ENCODE measurements around the gene BBS9. TPM values are rescaled to one million over a fixed set of nuclear protein-coding genes. Genes with fewer than 3 reads are reported as not detected.

BBS9 gene
- polyA plus RNA-seq, 4 donors = 2.0 to 8.8 (median 3.0) TPM

DNA sequence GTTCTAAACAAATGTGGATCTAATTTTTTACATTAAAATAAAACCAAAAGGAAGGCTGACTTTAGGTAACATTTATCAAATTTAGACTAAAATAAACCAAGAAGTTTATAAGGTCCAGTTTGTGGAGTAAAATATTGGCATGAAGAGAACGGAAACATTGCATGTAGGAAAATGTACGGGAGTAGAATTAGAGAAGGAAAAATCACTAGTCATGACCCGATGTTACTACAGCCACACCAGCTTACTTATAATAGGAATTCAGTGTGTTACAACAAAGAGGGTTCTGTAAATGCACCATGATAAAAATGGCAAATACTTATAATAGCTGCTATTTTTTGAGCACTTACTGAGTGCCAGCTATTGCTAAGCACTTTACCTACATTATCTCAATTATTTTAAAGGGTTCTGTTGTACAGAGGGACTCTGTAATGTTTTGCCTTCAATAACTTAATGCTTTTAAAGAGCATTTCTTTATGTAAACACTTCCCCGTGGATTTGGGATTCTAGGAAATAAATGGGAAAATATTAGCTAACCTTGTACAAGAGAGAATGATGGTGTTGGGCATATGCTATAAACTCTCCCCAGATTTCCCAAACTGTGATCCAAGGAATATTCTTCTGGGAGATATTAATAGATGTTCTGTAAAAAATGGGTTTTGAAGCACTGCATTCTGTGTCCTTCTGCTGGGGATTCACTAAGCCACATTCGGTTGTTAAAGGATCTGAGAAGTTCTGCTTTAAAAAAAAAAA, 296.7 kb downstream of the BBS9 start:
- 68 to 86% (median 85%) methylated on average over 5 of the region's 5 CpGs for WGBS, 3 donors

DNA sequence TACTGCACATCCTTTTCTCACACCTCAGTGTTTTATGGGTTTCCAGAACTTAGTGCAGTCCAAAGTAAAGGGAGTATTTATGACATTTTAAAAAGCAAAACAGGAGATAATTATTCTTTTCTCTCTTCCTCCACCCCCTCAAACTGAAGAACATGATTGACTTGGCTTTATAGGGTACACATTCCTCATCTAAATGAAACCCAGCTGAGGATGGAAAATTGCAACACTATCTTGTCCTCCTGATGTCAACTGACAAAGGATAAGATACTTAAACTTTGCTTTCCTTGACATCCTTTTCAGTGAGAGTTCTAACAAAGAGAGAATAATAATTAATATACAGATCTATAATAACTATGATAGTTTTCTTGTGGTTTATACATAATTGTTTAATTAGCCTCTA, 299.1 kb downstream of the BBS9 start:
- Histone ChIP-seq H3K27me3 (ENCODE audit: control insufficient read depth in 3 of 3, insufficient read depth in 3 of 3, low read length in 3 of 3) (no peaks in the 10 kb centered on the region), H3K36me3 (ENCODE audit: control insufficient read depth in 3 of 3, insufficient read depth in 2 of 3, low read depth in 1 of 3, low read length in 3 of 3) (no peaks in the 10 kb centered on the region), H3K27ac (ENCODE audit: low read depth in 1 of 3, low read length in 2 of 3) (no peak overlapping the region), H3K4me3 (ENCODE audit: low read depth in 1 of 3, low read length in 3 of 3) (no peak overlapping the region), H3K4me1 (ENCODE audit: control insufficient read depth in 3 of 3, insufficient read depth in 2 of 3, low read depth in 1 of 3, low read length in 2 of 3) (no peaks in the 10 kb centered on the region), H3K9me3 (ENCODE audit: control insufficient read depth in 2 of 2, insufficient read depth in 1 of 2, low read depth in 1 of 2, low read length in 1 of 2) (no peaks in the 10 kb centered on the region)
- FAIRE-seq (no peak), DNase-seq (no peak)

More for the DNA sequence above, 296.7 kb downstream of the BBS9 start:
- no peak overlapping the region for H3K4me3 ChIP-seq (ENCODE audit: low read depth in 1 of 3, low read length in 3 of 3)
- FAIRE-seq (no peak), DNase-seq (no peak)
- no peaks in the 10 kb centered on the region for H3K4me1 ChIP-seq (ENCODE audit: control insufficient read depth in 3 of 3, insufficient read depth in 2 of 3, low read depth in 1 of 3, low read length in 2 of 3)
- no peak overlapping the region for H3K27ac ChIP-seq (ENCODE audit: low read depth in 1 of 3, low read length in 2 of 3)
- no peaks in the 10 kb centered on the region for H3K27me3 ChIP-seq (ENCODE audit: control insufficient read depth in 3 of 3, insufficient read depth in 3 of 3, low read length in 3 of 3)
- H3K36me3 ChIP-seq (ENCODE audit: control insufficient read depth in 3 of 3, insufficient read depth in 2 of 3, low read depth in 1 of 3, low read length in 3 of 3) = no peaks in the 10 kb centered on the region
- H3K9me3 ChIP-seq (ENCODE audit: control insufficient read depth in 2 of 2, insufficient read depth in 1 of 2, low read depth in 1 of 2, low read length in 1 of 2) = no peaks in the 10 kb centered on the region

DNA sequence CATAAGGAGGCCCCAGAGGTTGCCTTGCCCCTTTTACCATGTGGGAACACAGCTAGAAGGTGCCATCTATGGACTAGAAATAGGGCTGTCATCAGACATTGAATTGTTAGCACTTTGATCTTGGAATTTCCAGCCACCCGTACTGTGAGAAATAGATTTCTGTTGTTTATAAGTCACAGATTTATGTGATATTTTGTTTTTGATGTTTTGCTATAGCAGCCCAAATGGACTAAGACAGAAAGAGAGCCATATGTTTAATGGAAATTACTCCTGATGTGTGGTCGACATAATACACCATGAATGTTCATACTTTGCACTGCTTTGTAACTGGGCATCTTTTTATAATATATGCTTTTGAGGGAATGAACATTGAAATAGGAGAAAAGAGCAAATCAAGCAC, 302.2 kb downstream of the BBS9 start:
- Histone ChIP-seq H3K27me3 (ENCODE audit: control insufficient read depth in 3 of 3, insufficient read depth in 3 of 3, low read length in 3 of 3) (no peaks in the 10 kb centered on the region), H3K4me1 (ENCODE audit: control insufficient read depth in 3 of 3, insufficient read depth in 2 of 3, low read depth in 1 of 3, low read length in 2 of 3) (no peaks in the 10 kb centered on the region), H3K4me3 (ENCODE audit: low read depth in 1 of 3, low read length in 3 of 3) (no peak overlapping the region), H3K9me3 (ENCODE audit: control insufficient read depth in 2 of 2, insufficient read depth in 1 of 2, low read depth in 1 of 2, low read length in 1 of 2) (no peaks in the 10 kb centered on the region), H3K36me3 (ENCODE audit: control insufficient read depth in 3 of 3, insufficient read depth in 2 of 3, low read depth in 1 of 3, low read length in 3 of 3) (no peaks in the 10 kb centered on the region), H3K27ac (ENCODE audit: low read depth in 1 of 3, low read length in 2 of 3) (no peak overlapping the region)
- DNase-seq = no peak
- no peak for FAIRE-seq
- 90 to 95% (median 91%) methylated on average over 2 of the region's 2 CpGs for WGBS, 3 donors

DNA sequence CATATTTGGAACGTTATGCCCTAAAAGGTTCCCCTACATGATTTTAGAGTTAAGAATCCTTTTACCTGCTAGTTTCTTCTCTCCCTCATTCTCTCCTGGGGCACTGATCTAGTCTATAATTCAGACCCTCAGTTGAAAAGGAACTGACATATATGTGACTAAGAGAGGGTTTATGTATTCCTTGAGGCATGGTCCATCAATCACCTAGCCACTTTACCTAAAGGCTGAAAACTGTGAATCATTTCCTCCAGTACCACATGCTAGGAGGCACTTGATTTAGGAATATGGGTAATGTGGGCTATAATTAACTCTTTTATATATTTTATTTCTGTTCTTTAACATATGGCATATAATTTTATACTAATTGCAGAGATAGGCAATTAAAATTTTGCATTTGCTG, 303.5 kb downstream of the BBS9 start:
- no peak overlapping the region for H3K4me3 ChIP-seq (ENCODE audit: low read depth in 1 of 3, low read length in 3 of 3)
- WGBS, 3 donors = 92 to 97% (median 94%) methylated on average over 1 of the region's 1 CpG
- no peaks in the 10 kb centered on the region for H3K36me3 ChIP-seq (ENCODE audit: control insufficient read depth in 3 of 3, insufficient read depth in 2 of 3, low read depth in 1 of 3, low read length in 3 of 3)
- DNase-seq (no peak), FAIRE-seq (no peak)
- H3K9me3 ChIP-seq (ENCODE audit: control insufficient read depth in 2 of 2, insufficient read depth in 1 of 2, low read depth in 1 of 2, low read length in 1 of 2) = no peaks in the 10 kb centered on the region
- no peaks in the 10 kb centered on the region for H3K27me3 ChIP-seq (ENCODE audit: control insufficient read depth in 3 of 3, insufficient read depth in 3 of 3, low read length in 3 of 3)
- H3K4me1 ChIP-seq (ENCODE audit: control insufficient read depth in 3 of 3, insufficient read depth in 2 of 3, low read depth in 1 of 3, low read length in 2 of 3) = no peaks in the 10 kb centered on the region
- no peak overlapping the region for H3K27ac ChIP-seq (ENCODE audit: low read depth in 1 of 3, low read length in 2 of 3)

DNA sequence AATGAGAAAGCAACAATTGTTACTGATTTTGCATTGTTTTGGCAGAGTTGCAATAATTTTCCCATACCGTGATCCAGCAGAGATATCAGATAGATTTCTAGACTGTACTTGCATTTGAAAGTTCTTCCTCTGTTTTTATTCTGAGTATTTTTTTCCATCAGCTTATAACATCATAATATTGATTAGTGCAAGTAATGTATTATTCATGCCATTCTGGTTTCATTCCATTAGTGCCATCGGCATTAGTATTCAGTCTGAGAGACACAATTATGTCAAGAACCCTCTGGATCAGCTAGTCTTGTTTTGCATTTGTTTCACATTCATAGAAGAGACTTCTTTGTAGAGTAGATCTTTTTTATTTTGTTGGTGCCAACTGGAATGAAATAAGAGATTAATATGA, 304.0 kb downstream of the BBS9 start:
- Histone ChIP-seq H3K27ac (ENCODE audit: low read depth in 1 of 3, low read length in 2 of 3) (no peak overlapping the region), H3K4me3 (ENCODE audit: low read depth in 1 of 3, low read length in 3 of 3) (no peak overlapping the region), H3K36me3 (ENCODE audit: control insufficient read depth in 3 of 3, insufficient read depth in 2 of 3, low read depth in 1 of 3, low read length in 3 of 3) (no peaks in the 10 kb centered on the region), H3K27me3 (ENCODE audit: control insufficient read depth in 3 of 3, insufficient read depth in 3 of 3, low read length in 3 of 3) (no peaks in the 10 kb centered on the region), H3K9me3 (ENCODE audit: control insufficient read depth in 2 of 2, insufficient read depth in 1 of 2, low read depth in 1 of 2, low read length in 1 of 2) (no peaks in the 10 kb centered on the region), H3K4me1 (ENCODE audit: control insufficient read depth in 3 of 3, insufficient read depth in 2 of 3, low read depth in 1 of 3, low read length in 2 of 3) (no peaks in the 10 kb centered on the region)
- FAIRE-seq (no peak), DNase-seq (no peak)
- 94 to 99% (median 99%) methylated on average over 2 of the region's 2 CpGs for WGBS, 3 donors

DNA sequence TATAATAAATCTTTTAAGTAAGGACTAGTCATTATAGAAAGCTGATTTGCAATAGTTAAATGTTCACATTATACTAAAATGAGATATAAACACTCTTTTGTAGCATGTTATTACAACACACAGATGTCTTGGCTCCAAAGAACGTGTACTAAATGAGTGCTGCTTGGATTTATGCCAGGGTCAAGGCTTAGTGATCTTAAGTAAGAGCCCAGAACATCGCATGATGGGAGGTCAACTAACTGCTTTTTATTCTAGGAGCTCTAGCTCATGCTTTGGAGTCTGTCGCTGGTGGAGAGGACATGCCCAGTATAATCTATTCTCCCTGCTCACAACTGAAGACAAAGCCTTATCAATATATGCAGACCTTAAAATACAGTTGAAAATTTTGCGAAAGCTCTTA, 315.1 kb downstream of the BBS9 start:
- FAIRE-seq = no peak
- no peak for DNase-seq
- WGBS, 3 donors = 60 to 69% (median 64%) methylated on average over 4 of the region's 4 CpGs
- no peaks in the 10 kb centered on the region for H3K36me3 ChIP-seq (ENCODE audit: control insufficient read depth in 3 of 3, insufficient read depth in 2 of 3, low read depth in 1 of 3, low read length in 3 of 3)
- no peaks in the 10 kb centered on the region for H3K9me3 ChIP-seq (ENCODE audit: control insufficient read depth in 2 of 2, insufficient read depth in 1 of 2, low read depth in 1 of 2, low read length in 1 of 2)
- no peak overlapping the region for H3K27ac ChIP-seq (ENCODE audit: low read depth in 1 of 3, low read length in 2 of 3)
- no peak overlapping the region for H3K4me3 ChIP-seq (ENCODE audit: low read depth in 1 of 3, low read length in 3 of 3)
- no peaks in the 10 kb centered on the region for H3K4me1 ChIP-seq (ENCODE audit: control insufficient read depth in 3 of 3, insufficient read depth in 2 of 3, low read depth in 1 of 3, low read length in 2 of 3)
- H3K27me3 ChIP-seq (ENCODE audit: control insufficient read depth in 3 of 3, insufficient read depth in 3 of 3, low read length in 3 of 3) = no peaks in the 10 kb centered on the region

DNA sequence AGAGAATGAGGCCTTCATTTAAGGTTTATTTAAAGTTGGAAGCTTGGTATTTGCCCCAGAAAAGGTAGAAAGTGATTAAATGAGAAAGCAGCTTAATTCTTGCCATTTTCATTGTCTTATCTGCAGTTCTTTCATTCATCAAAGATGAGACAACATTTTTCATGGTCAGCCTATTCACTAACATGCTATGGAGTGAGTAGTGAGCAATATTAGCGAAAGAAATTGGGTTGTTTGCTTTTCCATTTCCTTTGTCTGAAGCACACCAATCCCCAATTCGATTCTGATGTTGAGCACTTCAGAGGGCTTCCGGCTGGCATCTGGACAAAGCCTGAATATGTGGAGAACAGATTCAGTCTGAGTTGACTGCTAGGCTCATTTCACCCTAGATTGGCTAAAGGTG, 317.2 kb downstream of the BBS9 start:
- FAIRE-seq (no peak), DNase-seq (no peak)
- Histone ChIP-seq H3K4me1 (ENCODE audit: control insufficient read depth in 3 of 3, insufficient read depth in 2 of 3, low read depth in 1 of 3, low read length in 2 of 3) (no peaks in the 10 kb centered on the region), H3K9me3 (ENCODE audit: control insufficient read depth in 2 of 2, insufficient read depth in 1 of 2, low read depth in 1 of 2, low read length in 1 of 2) (no peaks in the 10 kb centered on the region), H3K36me3 (ENCODE audit: control insufficient read depth in 3 of 3, insufficient read depth in 2 of 3, low read depth in 1 of 3, low read length in 3 of 3) (no peaks in the 10 kb centered on the region), H3K27me3 (ENCODE audit: control insufficient read depth in 3 of 3, insufficient read depth in 3 of 3, low read length in 3 of 3) (no peaks in the 10 kb centered on the region), H3K4me3 (ENCODE audit: low read depth in 1 of 3, low read length in 3 of 3) (no peak overlapping the region), H3K27ac (ENCODE audit: low read depth in 1 of 3, low read length in 2 of 3) (no peak overlapping the region)
- 80 to 90% (median 85%) methylated on average over 3 of the region's 3 CpGs for WGBS, 3 donors

DNA sequence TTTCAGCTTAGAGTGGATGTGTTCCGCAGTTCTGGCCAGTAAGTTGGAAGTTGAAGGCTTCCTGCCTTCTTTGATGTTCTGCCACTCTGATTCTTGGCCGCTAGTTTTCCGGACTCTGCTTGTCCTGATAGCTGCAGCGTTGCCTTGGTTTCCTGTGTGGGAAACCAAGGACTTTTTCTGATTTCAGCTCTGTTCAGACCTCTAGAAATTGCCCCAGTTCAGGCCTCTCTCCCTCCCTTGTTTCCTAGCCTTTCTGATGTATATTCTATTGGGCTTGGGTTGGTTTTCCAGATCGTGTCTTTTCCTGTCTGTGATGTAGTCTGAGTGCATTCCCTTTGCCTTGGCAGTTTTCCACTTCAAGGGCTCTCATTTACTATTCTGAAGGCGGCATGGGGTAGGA, 318.7 kb downstream of the BBS9 start:
- DNase-seq (no peak), FAIRE-seq (no peak)
- Histone ChIP-seq H3K36me3 (ENCODE audit: control insufficient read depth in 3 of 3, insufficient read depth in 2 of 3, low read depth in 1 of 3, low read length in 3 of 3) (no peaks in the 10 kb centered on the region), H3K4me1 (ENCODE audit: control insufficient read depth in 3 of 3, insufficient read depth in 2 of 3, low read depth in 1 of 3, low read length in 2 of 3) (peaks cover 0 to 4% (median 0%) of the 10 kb centered on the region in 3 donors), H3K27ac (ENCODE audit: low read depth in 1 of 3, low read length in 2 of 3) (no peak overlapping the region), H3K9me3 (ENCODE audit: control insufficient read depth in 2 of 2, insufficient read depth in 1 of 2, low read depth in 1 of 2, low read length in 1 of 2) (no peaks in the 10 kb centered on the region), H3K4me3 (ENCODE audit: low read depth in 1 of 3, low read length in 3 of 3) (no peak overlapping the region), H3K27me3 (ENCODE audit: control insufficient read depth in 3 of 3, insufficient read depth in 3 of 3, low read length in 3 of 3) (no peaks in the 10 kb centered on the region)
- WGBS, 3 donors = 52 to 81% (median 66%) methylated on average over 6 of the region's 6 CpGs

DNA sequence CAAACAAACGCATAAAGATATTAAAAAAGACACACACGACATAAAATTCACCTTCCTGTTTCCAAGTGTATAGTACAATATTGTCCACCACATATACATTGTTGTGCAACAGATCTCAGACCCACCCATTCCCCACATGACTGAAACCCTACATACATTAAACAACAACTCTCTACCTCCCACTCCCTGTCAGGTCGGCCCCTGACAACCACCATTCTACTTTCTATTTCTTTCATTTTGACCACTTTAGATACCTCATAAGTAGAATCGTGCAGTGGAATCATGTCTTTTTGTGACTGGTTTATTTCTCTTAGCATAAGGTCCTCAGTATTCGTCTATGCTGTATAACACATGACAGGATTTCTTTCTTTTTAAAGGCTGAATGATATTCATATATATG, 320.5 kb downstream of the BBS9 start:
- H3K4me3 ChIP-seq (ENCODE audit: low read depth in 1 of 3, low read length in 3 of 3) = no peak overlapping the region
- WGBS, 3 donors = 81 to 90% (median 86%) methylated on average over 5 of the region's 5 CpGs
- no peaks in the 10 kb centered on the region for H3K36me3 ChIP-seq (ENCODE audit: control insufficient read depth in 3 of 3, insufficient read depth in 2 of 3, low read depth in 1 of 3, low read length in 3 of 3)
- peaks cover 0 to 4% (median 0%) of the 10 kb centered on the region in 3 donors for H3K4me1 ChIP-seq (ENCODE audit: control insufficient read depth in 3 of 3, insufficient read depth in 2 of 3, low read depth in 1 of 3, low read length in 2 of 3)
- H3K27ac ChIP-seq (ENCODE audit: low read depth in 1 of 3, low read length in 2 of 3) = no peak overlapping the region
- FAIRE-seq (no peak), DNase-seq (no peak)
- no peaks in the 10 kb centered on the region for H3K27me3 ChIP-seq (ENCODE audit: control insufficient read depth in 3 of 3, insufficient read depth in 3 of 3, low read length in 3 of 3)
- H3K9me3 ChIP-seq (ENCODE audit: control insufficient read depth in 2 of 2, insufficient read depth in 1 of 2, low read depth in 1 of 2, low read length in 1 of 2) = no peaks in the 10 kb centered on the region

Data from small intestine (tissue), 7 donors.